HepG2 (cell line): Measurements from ENCODE around the gene MLXIPL. TPM values are rescaled to one million over a fixed set of nuclear protein-coding genes. Genes with fewer than 3 reads are reported as not detected.

ENCODE experiments used
- CREB3 ChIP-seq: sonication (generic); formaldehyde crosslinking; IDR thresholded peaks from 2 replicates; pipeline ENCODE4 v1.5.0; 2020; ENCODE audit warnings: missing genetic modification reagents
- CREBL2 ChIP-seq: sonication (generic); formaldehyde crosslinking; IDR thresholded peaks from 2 replicates; pipeline ENCODE4 v1.8.1; 2023; ENCODE audit warnings: missing genetic modification reagents, mild to moderate bottlenecking, borderline replicate concordance
- DNMT1 ChIP-seq: sonication (generic); formaldehyde crosslinking; IDR thresholded peaks from 2 replicates; pipeline ENCODE4 v1.5.1; 2020; ENCODE audit warnings: mild to moderate bottlenecking, missing genetic modification reagents
- HES4 ChIP-seq: sonication (generic); formaldehyde crosslinking; IDR thresholded peaks from 2 replicates; pipeline ENCODE4 v1.9.0; 2021; ENCODE audit warnings: mild to moderate bottlenecking, missing genetic modification reagents, borderline replicate concordance
- HNF1B ChIP-seq: sonication (generic); formaldehyde crosslinking; IDR thresholded peaks from 2 replicates; pipeline ENCODE4 v1.5.1; 2020; ENCODE audit warnings: mild to moderate bottlenecking, moderate library complexity, missing genetic modification reagents
- NFYB ChIP-seq: sonication (generic); formaldehyde crosslinking; IDR thresholded peaks from 2 replicates; pipeline ENCODE4 v1.4.0; 2020; ENCODE audit warnings: missing genetic modification reagents
- REST ChIP-seq, 2 experiments: IDR thresholded peaks; 2 replicates each; pipeline ENCODE4 v1.6.1; 2011 to 2012; ENCODE audit warnings: low read length in 2 of 2, borderline replicate concordance in 1 of 2, low read depth in 1 of 2, mild to moderate bottlenecking in 1 of 2, moderate library complexity in 1 of 2
- SNAPC4 ChIP-seq: sonication (generic); formaldehyde crosslinking; IDR thresholded peaks from 2 replicates; pipeline ENCODE4 v1.4.0; 2020; ENCODE audit warnings: mild to moderate bottlenecking, missing genetic modification reagents
- SNRNP70 ChIP-seq: fragments of 200-400 bp; formaldehyde crosslinking; IDR thresholded peaks from 2 replicates; pipeline ENCODE4 v1.6.1; 2017; ENCODE audit warnings: mild to moderate bottlenecking, low read depth, low read length, moderate library complexity
- TP53 ChIP-seq: sonication (generic); formaldehyde crosslinking; conservative IDR thresholded peaks from 2 replicates; pipeline ENCODE4 v1.4.0; 2020; ENCODE audit warnings: missing genetic modification reagents
- ZNF30 ChIP-seq: sonication (generic); formaldehyde crosslinking; IDR thresholded peaks from 2 replicates; pipeline ENCODE4 v1.5.0; 2020; ENCODE audit warnings: mild to moderate bottlenecking, missing genetic modification reagents
- ZNF350 ChIP-seq: sonication (generic); formaldehyde crosslinking; IDR thresholded peaks from 2 replicates; pipeline ENCODE4 v1.4.0; 2020; ENCODE audit warnings: mild to moderate bottlenecking, low read depth, missing genetic modification reagents, borderline replicate concordance
- ZNF510 ChIP-seq: sonication (generic); formaldehyde crosslinking; IDR thresholded peaks from 2 replicates; pipeline ENCODE4 v1.4.0; 2020; ENCODE audit warnings: low read depth, mild to moderate bottlenecking, missing genetic modification reagents
- ZNF550 ChIP-seq: sonication (generic); formaldehyde crosslinking; IDR thresholded peaks from 2 replicates; pipeline ENCODE4 v1.4.0; 2020; ENCODE audit warnings: mild to moderate bottlenecking, missing genetic modification reagents, borderline replicate concordance
- ZNF766 ChIP-seq: sonication (generic); formaldehyde crosslinking; IDR thresholded peaks from 2 replicates; pipeline ENCODE4 v1.5.0; 2020; ENCODE audit warnings: missing genetic modification reagents, borderline replicate concordance
- ZSCAN21 ChIP-seq: sonication (generic); formaldehyde crosslinking; IDR thresholded peaks from 2 replicates; pipeline ENCODE4 v1.8.0; 2022; ENCODE audit warnings: mild to moderate bottlenecking, missing genetic modification reagents, moderate library complexity, borderline replicate concordance
- polyA plus RNA-seq, 8 experiments: library from polyadenylated mRNA; depleted of rRNA in 3 of 8; stranded (reverse) in 7 of 8; unstranded in 1 of 8; fragments of >200 nt; fragmentation: Illumina TruSeq in 4 of 8; extraction: Trizol in 4 of 8; gene quantifications; 2 replicates each; pipeline versions ENCODE4 v1.2.1 to v1.2.3, GENCODE V29; 2011 to 2016; ENCODE audit warnings: low read depth in 4 of 8, missing spikeins in 1 of 8, mixed read lengths in 1 of 8; ENCODE audit not compliant: insufficient read depth in 1 of 8
- total RNA-seq, 5 experiments: library from RNA; depleted of rRNA; stranded (reverse); fragments of >200 nt; fragmentation: Illumina TruSeq; extraction: Trizol; gene quantifications; 2 replicates each; pipeline ENCODE4 v1.2.3, GENCODE V29; 2016; ENCODE audit warnings: low read depth in 1 of 5

MLXIPL gene
- total and polyA plus RNA-seq, 2 of the 13 experiments (the other 11 are each of a cell fraction or from before 2014, with no cell fraction given), result 51.6 to 60.1 TPM

GRCh38 chr7:73557397-73558257 is 66.7 kb downstream of the MLXIPL start, which contains the start of gene BCL7B (continued):
- TF ChIP-seq CREBL2 (CRISPR knock-in tag) (peak; percentile 80; the same call in 1 of the 2 replicates), HES4 (peak; percentile 98), SNAPC4 (peak; percentile 75; the same call in 1 of the 2 replicates), REST (IDR thresholded peaks at IDR 0.05; ENCODE audit: borderline replicate concordance in 1 of 2, low read depth in 1 of 2, low read length in 2 of 2) (no peak), CREB3 (peak; percentile 98), SNRNP70 (no peak), ZNF550 (CRISPR knock-in tag) (no peak), NFYB (CRISPR knock-in tag) (peak; percentile 37), ZSCAN21 (CRISPR knock-in tag) (peak; percentile 92), ZNF30 (CRISPR knock-in tag) (peak; percentile 99), DNMT1 (CRISPR knock-in tag) (peak; percentile 86; the same call in 1 of the 2 replicates), ZNF510 (CRISPR knock-in tag) (peak; percentile 81; the same call in 1 of the 2 replicates), ZNF766 (CRISPR knock-in tag) (peak; percentile 97; the same call in 1 of the 2 replicates), ZNF350 (CRISPR knock-in tag) (peak; percentile 49; the same call in 1 of the 2 replicates), TP53 (no peak), HNF1B (CRISPR knock-in tag) (peak; percentile 82)
